ENCODE data around the gene TNFRSF14.
A peak's percentile ranks its signal among the peaks of the same experiment; 100 is the strongest.
"Not testable (repeated sequence)": the region's sequence is repeated elsewhere in the genome, so short reads cannot be mapped to it uniquely, and the experiment has no call there.

The TNFRSF14 gene

DNA sequence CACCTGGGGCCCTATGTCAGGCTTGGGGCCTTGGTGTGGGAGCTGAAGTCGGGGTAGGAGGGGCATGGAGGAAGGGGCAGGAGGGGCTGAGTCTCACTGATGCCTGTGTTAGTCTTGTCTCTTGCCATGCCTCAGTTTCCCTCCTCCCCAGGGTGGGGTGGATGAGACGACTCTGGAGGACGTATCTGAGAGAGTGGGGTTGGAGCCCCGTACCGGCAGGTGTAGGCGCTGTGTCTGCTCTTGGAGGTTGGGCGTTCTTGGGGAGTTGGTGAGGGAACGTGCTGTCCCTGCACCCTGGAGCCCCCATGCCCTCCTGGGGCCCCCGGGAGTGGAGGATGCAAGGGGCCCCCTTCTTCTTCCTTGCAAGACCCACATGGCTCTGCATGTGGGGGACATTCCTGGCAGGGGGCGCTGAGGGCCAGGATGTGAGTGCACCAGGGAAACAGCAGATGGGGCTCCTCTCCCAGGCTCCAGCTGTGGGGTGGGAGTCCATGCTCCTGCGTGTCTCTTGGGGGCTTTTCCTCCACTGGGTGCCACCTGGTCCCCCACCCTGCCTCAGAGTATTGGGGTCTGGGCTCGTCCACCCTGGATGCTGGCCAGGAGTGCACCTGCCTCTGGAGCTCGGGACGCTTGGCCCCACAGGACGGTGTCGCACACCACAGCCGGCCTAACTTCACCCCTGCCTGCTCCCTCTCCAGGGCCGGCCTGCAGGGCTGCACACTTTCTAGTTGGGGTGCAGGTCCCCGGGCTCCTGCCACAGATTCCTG, 1.4 kb upstream of the TNFRSF14 start:
- DNase-seq (ENCODE audit: low read depth): no peak

DNA sequence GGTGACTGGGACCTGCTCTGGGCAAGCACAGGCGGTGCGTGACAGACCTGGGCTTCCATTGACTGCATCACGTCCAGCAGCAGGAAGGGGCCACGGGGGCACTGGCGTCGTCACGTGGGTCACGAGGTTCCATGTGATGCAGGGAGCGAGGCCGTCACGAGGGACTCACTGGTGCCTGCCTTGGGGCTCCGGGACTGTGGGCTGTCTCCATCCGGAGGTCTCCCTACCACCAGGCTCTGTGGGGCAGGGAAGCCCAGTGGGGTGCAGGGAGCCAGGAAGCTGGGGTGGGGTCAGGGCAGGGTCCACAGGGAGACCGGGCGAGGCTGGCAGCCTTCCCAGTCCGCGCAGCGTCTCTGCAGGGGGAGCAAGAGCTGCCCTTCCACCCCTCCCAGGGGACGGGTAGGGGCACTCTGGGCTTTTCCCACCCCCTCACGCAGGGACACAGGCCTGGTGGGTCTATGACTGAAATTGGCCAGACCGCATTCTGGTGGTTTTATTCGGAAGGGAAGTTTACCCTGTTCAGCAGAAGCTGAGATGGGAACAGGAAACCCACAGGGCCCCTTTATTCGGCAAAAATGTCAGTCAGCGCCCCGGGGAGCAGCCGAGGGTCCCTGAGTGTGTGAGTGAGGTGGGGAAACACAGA, 416 bp upstream of the TNFRSF14 start:
- DNase-seq (ENCODE audit: low read depth): peak; percentile 67

DNA sequence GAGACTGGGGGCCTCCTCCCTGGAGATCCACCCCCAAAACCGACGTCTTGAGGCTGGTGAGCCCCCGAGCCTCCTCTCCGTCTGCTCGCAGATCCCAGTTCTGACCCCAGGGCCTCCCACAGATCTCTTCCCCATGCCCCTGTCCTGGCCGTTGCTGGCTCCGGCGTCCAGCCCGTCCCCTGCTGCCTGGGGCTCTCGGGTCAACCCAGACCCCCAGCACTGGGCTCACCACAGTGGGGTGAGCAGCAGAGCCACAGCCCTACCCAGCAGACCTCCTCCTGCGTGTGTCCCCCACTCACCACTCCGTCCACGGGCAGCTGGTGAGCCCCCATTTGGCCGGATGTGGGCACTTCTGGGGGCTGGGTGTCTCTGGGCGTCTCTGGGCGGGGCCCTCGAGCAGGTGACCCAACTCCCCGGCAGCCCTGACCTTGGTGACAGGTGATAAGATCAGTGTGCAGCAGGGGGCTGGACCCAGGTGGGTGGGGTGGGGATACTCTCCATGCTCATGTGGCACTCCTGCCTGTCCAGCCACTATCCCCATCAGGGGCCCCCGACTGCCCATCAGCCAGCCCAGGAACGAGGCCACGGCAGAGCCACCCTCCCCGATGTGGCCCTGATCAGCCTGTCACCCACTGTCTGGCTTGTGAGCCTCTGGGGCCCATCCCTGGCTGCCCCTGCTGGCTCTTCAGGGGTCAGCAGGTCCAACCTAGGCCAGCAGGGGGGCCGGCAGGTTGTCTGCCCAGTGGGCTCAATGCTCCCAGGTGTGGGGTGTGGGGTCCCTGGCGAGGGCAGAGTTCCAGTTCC, 709 bp downstream of the TNFRSF14 start:
- DNase-seq (ENCODE audit: low read depth): no peak

DNA sequence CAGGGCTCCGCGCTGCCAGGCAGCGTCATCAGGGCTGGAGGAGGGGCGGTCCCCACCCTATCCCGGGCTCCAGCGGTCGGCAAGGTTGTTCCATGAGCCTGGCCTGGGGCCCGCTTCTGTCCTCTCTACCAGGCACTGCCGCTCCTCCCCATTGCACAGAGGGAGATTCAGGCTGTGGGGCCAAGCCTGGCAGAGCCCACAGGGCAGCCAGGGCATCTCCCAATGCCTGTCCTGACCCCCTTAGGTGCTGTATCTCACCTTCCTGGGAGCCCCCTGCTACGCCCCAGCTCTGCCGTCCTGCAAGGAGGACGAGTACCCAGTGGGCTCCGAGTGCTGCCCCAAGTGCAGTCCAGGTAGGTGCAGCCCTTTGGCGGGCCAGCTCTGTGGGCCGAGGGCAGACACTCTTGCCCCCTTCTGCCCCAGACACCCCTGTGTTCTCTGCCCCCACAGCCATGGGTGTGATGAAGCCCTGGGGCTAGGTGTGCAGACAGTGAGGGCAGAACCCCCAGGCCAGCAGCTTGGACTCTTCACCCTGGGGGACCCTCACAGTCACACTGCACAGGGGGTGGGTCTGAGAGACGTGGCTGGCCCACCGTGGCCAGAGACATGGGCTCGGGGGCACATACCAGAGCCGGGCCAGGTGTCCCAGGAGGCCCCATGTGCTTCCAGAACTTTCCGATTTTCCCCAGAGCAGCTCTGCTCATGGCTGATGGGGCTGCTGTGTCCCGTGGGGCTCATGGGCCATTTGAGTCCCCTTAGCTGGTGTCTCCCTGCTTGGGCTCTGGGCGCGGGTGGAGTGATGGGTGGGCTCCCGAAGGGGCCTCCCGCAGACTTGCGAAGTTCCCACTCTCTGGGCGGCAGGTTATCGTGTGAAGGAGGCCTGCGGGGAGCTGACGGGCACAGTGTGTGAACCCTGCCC, 1.6 kb downstream of the TNFRSF14 start:
- no peak for DNase-seq (ENCODE audit: low read depth)

DNA sequence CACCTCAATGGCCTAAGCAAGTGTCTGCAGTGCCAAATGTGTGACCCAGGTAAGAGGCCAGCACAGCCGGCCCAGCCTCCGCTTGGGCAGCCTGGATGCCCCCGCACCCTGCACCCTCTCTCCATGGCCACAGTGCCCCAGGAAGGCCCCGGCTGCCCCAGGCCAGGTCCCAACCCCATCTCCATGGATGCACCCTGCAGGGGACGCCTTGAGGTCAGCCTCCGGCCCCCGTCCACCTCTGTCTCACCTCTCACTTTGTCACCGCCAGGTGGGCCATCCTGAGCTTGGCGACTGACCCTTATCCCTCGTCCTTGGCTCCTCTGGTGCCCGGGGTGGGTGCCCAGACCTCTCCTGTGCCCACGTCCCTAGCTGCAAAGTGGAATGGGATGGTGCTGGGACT, 2.2 kb downstream of the TNFRSF14 start:
- DNase-seq (ENCODE audit: low read depth): no peak

DNA sequence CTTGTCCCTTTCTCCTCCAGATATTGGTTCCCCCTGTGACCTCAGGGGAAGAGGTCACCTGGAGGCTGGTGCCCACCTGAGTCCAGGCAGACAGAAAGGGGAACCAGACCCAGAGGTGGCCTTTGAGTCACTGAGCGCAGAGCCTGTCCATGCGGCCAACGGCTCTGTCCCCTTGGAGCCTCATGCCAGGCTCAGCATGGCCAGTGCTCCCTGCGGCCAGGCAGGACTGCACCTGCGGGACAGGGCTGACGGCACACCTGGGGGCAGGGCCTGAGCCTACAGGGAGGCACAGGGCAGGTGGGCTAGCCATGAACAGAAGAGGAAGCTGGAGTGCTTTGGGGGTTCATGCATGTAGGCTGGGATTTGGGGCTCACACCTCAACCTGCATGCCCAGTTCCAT, 2.7 kb downstream of the TNFRSF14 start:
- DNase-seq (ENCODE audit: low read depth): no peak

DNA sequence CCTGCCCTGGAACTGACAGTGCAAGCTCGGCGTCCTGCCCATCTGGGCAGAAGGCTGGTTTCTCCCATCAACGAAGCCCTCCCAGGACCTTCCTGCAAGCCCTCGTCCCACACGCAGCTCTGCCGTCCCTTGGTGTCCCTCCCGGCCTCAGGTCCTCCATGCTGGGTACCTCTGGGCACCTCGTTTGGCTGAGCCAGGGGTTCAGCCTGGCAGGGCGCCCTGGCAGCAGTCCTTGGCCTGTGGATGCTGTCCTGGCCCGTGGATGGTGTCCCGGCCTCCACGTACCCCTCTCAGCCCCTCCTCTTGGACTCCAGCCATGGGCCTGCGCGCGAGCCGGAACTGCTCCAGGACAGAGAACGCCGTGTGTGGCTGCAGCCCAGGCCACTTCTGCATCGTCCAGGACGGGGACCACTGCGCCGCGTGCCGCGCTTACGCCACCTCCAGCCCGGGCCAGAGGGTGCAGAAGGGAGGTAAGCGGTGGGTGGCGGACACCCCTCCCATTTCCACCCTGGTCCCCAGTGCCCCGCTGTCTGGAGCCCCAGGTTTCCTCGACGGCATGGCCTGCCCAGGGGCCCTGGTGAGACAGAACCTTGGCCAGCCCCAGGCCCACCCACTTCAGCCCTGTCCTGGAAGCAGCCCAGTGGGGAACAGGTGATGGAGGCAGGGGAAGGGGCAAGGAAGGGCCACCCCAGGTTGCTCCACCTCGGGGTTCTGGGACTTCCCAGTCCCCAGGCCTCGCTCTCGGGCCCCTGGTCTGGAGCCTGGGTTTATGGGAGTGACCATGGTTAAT, 3.5 kb downstream of the TNFRSF14 start:
- no peak for DNase-seq (ENCODE audit: low read depth)

DNA sequence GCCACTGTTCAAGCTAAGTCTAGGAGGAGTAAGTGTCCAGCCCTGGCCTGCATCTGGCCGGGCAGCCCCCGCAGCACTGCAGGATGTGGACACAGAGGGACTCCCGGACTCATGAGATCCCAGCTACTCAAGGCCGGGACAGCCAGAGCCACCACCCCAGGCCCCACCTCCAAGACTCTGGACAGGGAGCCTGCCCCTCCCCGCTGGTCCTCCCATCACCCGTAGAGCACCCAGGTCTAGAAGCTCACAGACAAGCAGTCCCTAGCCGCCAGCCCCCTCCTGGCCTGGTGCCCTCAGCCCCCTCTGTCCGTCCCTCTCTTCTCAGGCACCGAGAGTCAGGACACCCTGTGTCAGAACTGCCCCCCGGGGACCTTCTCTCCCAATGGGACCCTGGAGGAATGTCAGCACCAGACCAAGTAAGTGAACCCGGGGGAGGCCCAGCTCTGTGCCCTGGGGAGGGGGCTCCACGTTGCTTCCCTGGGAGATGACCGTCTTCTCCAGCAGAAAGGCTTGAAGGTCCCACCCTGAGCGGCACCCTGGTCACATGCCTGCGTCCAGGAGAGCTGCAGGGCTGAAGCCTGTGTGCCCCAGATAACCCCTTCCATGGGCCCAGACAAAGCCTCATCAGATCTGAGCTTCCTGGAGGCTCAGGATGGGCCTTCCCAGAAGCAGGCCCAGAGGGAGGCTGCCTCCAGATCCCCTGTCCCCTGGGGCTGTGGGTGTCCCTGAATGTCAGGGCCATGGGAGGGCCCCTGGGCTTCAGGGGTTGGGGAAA, 4.3 kb downstream of the TNFRSF14 start:
- DNase-seq (ENCODE audit: low read depth): no peak

DNA sequence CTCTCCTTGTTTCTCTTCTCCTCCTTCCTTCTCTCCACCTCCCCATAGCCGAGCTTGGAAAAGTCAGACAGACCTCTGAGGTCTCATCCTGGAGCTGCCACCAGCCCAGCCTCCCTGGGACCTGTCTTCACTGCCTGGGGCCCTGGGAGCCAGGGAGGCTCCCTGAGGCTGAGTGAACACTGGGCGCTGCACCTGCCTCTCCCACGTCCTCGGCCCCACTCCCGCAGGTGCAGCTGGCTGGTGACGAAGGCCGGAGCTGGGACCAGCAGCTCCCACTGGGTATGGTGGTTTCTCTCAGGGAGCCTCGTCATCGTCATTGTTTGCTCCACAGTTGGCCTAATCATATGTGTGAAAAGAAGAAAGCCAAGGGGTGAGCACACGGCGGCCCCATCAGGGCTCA, 5.3 kb downstream of the TNFRSF14 start:
- DNase-seq (ENCODE audit: low read depth): no peak

DNA sequence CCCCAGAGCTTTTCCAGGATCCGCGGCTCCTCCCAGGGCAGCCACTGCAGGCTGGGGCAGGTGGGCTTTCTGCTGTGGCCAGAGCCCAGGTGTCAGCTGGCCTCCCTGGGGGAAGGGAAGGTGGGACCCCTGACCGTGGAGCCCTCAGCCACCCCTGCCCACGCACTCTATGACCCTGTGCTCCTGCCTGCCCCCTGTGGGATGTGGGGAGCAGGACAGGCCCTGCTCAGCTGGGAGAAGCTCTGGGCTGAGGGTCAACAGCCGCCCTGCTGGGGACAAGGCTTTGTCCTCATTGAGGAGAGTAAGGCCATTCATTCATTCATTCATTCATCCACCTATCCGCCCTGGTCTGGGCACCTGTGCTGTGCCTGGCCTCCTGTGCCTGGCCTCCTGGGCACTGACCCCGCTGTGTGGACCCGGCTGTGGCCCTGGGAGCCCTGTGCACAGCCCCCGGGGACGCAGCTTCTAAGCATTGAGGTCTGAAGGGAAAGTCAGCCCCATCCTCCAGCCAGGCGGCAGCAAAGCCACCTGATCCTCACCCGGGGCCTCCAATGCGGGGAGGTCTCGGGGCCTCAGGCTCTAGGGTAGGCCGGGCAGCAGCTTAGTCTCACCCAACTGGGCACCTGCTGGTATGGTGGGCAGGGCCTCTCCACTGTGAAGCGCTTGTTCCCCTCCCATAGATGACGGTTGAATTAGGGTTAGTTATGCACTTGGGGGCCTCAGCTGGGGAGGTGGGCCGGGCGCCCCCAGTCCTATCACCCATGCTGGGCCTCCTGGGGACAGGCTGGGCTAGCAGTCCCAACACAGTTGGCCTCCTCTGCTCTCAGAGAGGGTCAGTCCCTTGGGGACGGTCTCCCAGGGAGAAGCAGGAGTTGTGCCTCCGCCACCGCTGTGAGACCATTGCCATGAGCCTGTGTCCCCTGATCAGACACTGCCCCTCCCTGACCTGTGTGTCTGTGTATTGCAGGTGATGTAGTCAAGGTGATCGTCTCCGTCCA, 6.0 kb downstream of the TNFRSF14 start:
- DNase-seq (ENCODE audit: low read depth): no peak

DNA sequence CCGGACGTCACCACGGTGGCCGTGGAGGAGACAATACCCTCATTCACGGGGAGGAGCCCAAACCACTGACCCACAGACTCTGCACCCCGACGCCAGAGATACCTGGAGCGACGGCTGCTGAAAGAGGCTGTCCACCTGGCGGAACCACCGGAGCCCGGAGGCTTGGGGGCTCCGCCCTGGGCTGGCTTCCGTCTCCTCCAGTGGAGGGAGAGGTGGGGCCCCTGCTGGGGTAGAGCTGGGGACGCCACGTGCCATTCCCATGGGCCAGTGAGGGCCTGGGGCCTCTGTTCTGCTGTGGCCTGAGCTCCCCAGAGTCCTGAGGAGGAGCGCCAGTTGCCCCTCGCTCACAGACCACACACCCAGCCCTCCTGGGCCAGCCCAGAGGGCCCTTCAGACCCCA, 7.0 kb downstream of the TNFRSF14 start:
- no peak for DNase-seq (ENCODE audit: low read depth)

DNA sequence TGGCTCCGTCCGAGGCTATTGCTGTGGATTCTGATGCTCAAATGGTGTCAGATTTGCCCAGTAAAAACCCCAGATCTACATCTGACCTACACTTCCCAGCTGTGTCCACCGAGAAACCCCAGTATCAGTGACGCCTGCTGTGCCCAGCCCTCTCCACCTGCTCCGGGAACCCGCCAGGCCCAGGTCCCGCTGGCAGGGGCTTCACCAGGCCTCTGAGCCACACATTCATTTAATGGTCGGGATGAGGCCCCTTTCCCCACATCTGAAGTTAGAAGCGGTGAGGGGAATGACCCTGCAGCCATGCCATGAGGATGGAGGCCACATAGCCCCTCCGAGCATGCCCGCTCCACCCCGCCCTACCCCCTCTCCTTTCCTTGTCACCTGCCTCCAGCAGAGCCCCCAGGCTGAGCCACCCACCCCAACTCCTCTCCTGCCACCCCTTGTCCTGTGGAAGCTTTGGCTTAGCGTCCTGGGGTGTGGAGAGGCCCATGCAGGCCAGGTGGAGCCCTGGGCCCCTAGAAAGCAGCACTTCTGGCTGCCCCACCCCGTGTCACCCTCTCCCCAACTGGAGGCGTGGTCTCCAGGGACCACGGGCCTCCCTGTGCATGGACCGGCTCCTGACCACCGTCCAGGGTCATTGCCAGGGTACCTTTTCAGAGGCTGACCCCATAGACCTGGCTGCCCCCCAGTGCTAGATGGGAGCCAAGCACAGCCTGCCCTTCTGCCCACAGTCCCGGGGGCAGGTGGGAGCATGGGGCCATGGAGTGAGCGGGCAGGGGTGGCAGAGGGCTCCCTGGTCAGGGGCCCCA, 8.0 kb downstream of the TNFRSF14 start:
- no peak for DNase-seq (ENCODE audit: low read depth)

DNA sequence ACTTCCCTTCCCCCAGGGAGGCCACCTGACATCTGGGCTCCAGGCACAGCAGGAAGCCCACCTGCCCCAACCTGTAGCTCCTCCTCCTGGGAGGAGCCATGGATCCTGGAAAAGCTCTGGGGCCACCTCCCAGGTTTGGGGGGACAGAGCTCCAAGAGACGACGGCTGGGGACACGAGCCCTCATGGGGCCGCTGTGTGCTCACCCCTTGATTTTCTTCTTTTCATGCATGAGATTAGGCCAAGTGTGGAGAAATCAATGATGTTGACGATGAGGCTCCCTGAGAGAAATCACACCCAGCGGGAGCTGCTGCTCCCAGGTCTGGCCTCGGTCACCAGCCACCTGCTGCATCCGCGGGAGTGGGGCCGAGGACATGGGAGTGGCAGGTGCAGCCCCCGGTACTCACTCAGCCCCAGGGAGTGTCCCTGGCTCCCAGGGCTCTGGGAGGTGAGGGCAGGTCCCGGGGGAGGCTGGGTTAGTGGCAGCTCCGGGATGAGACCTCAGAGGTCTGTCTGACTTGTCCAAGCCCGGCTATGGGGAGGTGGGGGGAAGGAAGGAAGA, 8.7 kb downstream of the TNFRSF14 start:
- no peak for DNase-seq (ENCODE audit: low read depth)

DNA sequence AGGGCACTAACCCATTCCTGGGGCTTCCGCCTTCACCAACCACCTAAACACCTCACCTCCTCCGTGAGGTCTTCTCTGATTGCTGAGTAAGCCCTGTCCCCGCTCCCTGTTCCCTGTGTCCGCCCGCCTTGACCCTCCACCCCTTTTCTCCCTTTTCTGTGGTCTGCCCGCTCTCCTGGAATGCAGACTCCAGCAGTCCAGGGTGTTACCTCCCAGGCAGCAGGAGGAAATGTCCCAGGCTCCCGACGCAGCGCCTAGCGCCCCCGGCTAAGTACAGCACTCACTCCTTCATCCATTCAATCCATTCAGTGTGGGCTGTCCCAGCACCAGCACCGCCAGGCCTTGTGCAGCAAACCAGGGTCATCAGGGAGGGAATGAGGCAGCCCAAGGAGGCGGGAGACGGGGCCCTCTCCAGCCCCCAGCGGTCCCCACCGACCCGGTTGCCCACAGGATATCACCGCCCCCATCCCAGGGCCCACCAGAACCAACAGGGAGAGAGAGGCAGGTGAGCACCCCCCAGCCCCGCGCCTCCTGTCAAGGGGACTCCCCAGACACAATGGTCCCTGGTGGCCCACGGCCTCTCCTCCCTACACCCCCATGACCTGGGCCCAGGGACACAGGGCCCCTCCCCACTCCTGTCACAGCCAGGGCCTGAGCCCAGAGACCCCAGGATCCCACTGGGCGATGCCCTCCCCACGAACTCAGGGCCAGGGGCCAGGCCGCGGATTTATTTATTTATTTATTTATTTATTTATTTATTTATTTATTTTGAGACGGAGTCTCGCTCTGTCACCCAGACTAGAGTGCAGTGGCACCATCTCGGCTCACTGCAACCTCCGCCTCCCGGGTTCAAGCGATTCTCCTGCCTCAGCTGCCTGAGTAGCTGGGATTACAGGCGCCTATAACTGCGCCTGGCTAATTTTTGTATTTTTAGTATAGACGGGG, 10.2 kb downstream of the TNFRSF14 start:
- DNase-seq (ENCODE audit: low read depth): no peak

DNA sequence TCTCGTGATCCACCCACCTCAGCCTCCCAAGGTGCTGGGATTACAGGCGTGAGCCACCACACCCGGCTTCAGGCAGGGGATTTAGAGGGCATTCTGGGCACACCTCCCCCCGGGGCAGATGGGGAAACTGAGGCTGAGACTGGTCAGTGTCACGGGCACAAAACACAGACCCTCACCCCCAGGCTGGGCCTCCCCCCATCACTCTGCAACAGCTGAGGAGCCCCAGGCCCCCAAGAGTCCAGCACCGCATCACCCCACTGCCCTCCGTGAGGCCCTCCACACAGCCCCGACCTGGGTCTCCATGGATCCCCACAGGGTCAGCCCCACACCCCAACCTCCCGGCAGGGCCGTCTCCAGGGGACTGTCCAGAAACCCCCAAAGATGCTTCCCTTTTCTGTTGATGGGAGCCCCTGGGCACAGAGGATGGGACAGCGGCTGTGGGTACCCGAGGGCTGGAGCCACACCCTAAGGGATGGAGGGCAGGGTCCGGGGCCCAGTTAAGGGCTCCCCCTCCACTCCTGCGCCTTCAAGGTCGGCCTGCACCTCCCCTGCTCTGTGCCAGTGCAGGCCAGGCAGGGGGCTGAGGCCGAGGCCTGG, 11.0 kb downstream of the TNFRSF14 start:
- no peak for DNase-seq (ENCODE audit: low read depth)

DNA sequence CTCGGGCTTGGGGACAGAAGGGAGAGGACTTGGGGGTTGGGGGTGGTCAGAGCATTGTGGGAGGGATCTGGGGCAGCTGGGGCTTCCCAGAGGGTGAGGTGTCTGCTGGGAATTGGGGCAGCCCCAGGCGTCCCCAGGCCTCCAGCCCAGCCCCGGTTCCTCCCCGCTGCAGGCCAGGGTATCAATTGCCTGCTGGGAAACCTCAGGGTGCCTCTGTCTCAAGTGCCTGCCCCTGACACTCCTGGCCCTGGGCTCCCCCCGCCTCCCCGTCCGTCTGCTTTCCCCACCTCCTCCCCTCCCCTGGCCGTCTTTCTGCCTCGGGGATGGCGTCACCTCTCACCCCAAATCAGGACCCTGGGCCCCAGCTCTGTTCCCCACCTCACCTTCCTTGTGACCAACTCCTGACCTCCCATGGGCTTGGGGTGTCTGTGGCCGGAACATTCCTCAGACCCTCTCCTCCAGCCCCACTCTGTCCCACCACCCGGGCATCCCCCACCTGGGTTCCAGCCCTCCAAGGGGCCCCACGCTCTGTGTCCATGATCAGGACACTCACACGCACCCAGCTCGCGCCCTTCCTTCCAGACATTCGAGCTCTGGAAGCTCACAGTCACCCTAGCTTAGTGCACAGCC, 12.1 kb downstream of the TNFRSF14 start:
- DNase-seq (ENCODE audit: low read depth): not testable (repeated sequence)

All from T-helper 22 cell (primary cell).